GM21390 (cell line): Measurements from ENCODE around the gene GSTM4.
"Not testable (repeated sequence)": the region's sequence is repeated elsewhere in the genome, so short reads cannot be mapped to it uniquely, and the experiment has no call there.

Experiments
- ATAC-seq: cut with Tn5 transposase; IDR thresholded peaks from one replicate; pipeline ENCODE4 v1.9.1; 2021; ENCODE audit not compliant: unreplicated experiment

Gene GSTM4

DNA sequence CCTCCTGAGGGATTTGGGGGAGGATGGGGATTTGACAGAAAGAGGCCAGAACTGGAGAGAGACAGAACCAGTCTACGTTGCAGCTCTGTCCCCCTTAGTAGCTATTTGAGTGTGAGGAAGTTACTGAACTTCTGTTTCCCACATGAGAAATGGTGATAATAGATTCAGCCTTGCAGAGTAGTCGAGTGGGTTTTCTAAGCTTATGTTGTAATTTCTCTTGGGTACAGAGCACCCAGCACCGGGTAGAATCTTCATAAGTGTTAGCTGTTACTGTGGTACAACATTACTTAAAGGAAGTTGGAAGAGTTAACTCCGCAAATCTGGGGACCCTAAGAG is 4.8 kb downstream of the GSTM4 start:
- ATAC-seq, result not testable (repeated sequence)

- ATAC-seq, result no peak
These were observed 5.5 kb downstream of the GSTM4 start for GRCh38 chr1:109661391-109661790.

DNA sequence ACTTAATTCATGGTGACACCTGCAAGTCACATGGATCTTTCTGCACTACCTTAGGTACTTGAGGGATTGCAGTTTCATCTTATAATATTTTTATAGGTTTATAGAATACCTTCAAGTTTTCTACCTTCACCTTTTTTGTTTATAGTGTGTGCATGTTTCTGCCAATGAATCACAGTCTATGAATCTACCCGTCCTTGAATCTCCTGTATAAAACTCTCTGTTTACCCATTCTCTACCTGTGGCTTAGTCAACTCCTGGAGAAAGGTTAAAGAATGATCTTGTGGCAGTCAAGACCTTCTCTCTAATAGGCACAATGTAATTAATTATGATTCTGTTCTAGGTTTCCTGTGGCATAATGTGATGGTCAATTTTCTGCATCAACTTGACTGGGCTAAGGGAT is 8.8 kb downstream of the GSTM4 start:
- ATAC-seq, result no peak

- ATAC-seq, result peak; percentile 94
These were observed 11.7 kb downstream of the GSTM4 start, which contains the start of gene GSTM2 for GRCh38 chr1:109667452-109668122. Gene GSTM2 (plus strand): TSS chr1:109668057. CDS start chr1:109668116, 59 bp downstream.

GRCh38 chr1:109668123-109668775 is 12.3 kb downstream of the GSTM4 start:
- peak; percentile 24 for ATAC-seq

- no peak for ATAC-seq
These were observed 13.5 kb downstream of the GSTM4 start for GRCh38 chr1:109669246-109669948.

GRCh38 chr1:109669949-109670302 is 14.0 kb downstream of the GSTM4 start:
- ATAC-seq, result not testable (repeated sequence)

DNA sequence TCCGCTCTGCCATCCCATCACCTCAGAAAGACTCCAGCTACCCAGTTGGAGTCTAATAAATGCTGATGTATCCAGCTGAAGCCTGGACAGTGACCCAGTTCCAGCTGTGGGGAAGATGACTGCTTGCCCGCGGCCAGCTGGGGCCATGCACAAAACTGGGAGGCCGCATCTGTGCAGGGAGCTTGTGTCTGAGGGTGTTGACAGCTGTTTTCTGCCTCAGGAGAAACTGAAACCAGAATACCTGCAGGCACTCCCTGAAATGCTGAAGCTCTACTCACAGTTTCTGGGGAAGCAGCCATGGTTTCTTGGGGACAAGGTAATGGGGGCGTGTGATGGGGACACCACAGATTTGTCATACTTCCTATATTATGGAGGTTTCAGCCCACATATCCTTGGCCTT is 15.2 kb downstream of the GSTM4 start:
- no peak for ATAC-seq

DNA sequence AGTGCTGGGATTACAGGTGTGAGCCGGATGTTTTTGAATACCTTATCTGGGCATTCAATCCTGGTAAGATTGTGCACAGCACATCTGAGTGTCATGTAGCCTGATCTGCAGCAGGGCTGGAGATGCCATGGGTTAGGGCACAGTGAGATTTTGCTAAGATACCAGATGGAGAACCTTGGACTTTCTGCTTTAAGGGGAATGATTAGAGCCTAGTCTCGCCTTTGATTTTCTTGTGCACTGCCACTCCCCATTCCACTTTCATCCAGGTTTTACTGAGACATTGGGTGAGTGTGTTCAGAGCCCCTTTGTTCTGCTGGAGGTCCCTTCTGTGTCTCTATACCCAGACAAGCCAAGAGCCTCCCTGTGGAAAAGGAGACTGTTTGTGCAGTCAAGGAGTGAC is 18.0 kb downstream of the GSTM4 start:
- not testable (repeated sequence) for ATAC-seq

DNA sequence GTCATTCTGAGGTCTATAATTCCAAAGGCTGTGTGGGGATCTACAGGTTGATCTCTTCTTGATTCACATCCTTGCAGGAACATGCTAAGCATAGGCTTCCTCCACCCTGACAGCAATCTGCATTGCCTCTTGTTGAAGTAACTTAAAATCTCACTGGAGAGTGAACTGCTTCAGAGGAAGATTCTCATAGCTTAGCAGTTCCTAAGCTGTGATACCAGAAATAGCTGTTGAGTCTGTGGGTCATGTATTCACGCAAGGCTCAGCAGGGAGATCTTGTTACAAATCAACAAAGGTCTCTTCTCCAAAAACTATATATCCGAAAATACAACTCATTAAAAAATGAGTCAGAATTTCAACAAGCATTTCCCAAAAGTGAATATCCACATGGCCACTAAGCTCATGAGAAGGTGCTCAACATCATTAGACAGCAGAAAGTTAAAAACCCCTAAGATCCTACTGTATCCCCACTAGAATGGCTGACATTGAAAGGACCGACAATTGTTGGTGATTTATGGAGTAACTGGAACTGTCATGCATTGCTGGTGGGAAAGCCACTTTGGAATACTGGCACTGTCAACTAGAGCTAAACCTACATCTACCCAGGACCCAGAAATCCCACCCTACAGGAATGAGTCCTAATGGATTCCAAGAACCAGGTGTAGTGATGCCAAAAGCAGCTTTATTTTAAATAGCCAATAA is 20.9 kb downstream of the GSTM4 start:
- ATAC-seq, result not testable (repeated sequence)

DNA sequence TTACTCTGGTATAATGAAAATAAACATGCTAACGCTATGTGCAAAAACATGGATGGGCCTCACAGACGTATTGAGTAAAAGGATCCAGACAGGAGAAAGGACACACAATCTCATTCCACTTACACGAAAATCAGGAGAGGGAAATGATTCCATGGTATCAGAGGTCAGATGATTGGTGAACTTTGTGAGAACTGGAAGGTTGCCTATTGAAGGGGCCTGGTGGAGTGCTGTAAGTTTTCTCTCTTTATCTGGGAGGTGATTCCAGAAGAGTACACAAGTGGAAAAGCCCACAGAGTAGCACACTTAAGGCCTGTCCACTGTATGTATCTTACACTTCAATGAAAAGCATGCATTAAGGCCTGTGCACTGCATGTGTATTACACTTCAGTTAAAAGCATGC is 21.6 kb downstream of the GSTM4 start:
- no peak for ATAC-seq

- ATAC-seq, result not testable (repeated sequence)
These were observed 22.7 kb downstream of the GSTM4 start for GRCh38 chr1:109678637-109679036.

DNA sequence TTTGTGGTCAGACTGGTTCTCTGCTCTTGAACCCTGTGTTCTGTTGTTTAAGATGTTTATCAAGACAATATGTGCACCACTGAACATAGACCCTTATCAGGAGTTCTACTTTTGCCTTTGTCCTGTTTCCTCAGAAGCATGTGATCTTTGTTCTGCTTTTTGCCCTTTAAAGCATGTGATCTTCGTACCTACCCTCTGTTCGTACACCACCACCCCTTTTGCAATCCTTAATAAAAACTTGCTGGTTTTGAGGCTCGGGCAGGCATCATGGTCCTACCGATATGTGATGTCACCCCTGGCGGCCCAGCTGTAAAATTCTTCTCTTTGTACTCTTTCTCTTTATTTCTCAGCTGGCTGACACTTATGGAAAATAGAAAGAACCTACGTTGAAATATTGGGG is 28.9 kb downstream of the GSTM4 start:
- not testable (repeated sequence) for ATAC-seq

GRCh38 chr1:109685399-109685798 is 29.5 kb downstream of the GSTM4 start:
- not testable (repeated sequence) for ATAC-seq

DNA sequence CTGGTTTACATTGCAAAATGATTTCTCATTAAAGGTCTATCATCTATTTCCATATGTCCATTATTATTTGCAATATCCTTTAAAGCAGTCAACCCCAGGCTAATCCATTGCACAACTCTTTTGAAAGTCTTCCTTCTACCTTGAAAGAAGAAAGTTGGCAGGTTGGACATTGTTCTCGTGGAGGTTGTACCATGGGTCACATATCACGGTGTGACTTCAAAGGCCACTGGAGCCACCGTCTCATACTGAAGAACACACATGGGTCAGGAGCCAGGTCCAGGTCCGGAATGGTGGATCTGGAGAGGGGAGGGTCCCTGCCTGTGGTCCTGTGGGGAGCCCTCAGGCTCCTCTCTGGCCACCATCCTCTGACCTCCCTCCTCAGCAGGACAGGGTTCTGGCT is 30.0 kb downstream of the GSTM4 start:
- ATAC-seq, result not testable (repeated sequence)

- not testable (repeated sequence) for ATAC-seq
These were observed 31.2 kb downstream of the GSTM4 start for GRCh38 chr1:109687109-109687508.

GRCh38 chr1:109687641-109688499 is 32.0 kb downstream of the GSTM4 start, which contains the start of gene GSTM1:
Gene GSTM1 (plus strand): TSS chr1:109687817. CDS start chr1:109687874, 57 bp downstream.
- peak; percentile 98 for ATAC-seq

- no peak for ATAC-seq
These were observed 34.0 kb downstream of the GSTM4 start for GRCh38 chr1:109689844-109690405.

- ATAC-seq, result no peak
These were observed 35.9 kb downstream of the GSTM4 start for GRCh38 chr1:109691759-109692158.

DNA sequence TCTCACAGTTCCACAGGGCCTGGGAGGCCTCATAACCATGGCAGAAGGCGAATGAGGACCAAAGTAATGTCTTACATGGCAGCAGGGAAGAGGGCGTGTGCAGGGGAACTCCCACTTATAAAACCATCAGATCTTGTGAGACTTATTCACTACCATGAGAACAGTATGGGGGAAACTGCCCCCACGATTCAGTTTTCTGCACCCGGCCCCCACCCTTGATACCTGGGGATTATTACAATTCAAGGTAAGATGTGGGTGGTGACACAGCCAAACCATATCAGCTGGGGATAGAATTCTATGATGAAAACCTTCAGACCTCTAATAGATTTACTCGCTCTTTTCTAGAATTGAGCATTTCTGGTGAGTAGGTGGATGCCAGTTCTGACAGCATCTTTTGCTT is 38.5 kb downstream of the GSTM4 start:
- not testable (repeated sequence) for ATAC-seq
